ENCODE data around the gene MGAT5B.
"Not testable (repeated sequence)": the region's sequence is repeated elsewhere in the genome, so short reads cannot be mapped to it uniquely, and the experiment has no call there.

The MGAT5B gene

GRCh38 chr17:76849160-76849559 is 19.0 kb upstream of the MGAT5B start:
- not testable (repeated sequence) for DNase-seq

GRCh38 chr17:76852843-76853242 is 15.4 kb upstream of the MGAT5B start:
- no peak for DNase-seq

GRCh38 chr17:76855105-76855504 is 13.1 kb upstream of the MGAT5B start:
- no peak for DNase-seq

GRCh38 chr17:76862079-76862478 is 6.1 kb upstream of the MGAT5B start:
- DNase-seq: no peak

DNA sequence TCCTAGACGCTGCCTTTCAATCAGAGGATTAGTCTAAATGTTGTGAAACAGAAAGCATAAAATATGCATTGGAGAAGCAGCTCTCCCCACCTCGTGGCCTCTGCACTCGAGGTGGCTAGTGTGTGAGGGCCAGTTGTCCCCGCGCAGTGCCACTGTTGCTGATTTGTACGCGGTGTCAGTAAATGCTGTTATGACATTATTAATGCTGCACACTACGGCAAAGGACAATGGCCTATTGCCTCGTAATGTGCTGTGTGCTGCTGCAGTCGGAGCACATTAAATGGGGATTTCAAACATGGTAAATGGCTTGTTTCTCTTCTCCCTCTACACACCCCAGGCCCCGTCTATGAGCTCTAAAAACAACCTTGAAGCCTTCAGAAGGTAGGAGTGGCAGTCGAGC is 5.7 kb upstream of the MGAT5B start:
- no peak for DNase-seq

DNA sequence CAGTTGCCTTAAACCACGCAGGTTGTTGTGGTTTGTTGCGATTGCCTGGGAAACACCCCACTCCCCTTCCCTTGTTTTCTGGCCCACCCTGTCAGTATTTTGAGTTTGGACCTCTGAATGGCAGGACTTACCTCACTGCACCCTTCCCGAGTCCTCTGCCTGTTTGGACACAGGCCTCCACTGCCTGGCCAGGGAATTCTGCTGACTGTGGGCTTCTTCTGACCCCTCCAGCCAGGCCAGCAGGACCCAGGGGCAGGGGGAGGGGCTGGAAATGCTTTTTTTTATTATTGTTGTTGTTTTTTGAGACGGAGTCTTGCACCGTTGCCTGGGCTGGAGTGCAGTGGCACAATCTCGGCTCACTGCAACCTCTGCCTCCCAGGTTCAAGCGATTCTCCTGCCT is 4.2 kb upstream of the MGAT5B start:
- no peak for DNase-seq

DNA sequence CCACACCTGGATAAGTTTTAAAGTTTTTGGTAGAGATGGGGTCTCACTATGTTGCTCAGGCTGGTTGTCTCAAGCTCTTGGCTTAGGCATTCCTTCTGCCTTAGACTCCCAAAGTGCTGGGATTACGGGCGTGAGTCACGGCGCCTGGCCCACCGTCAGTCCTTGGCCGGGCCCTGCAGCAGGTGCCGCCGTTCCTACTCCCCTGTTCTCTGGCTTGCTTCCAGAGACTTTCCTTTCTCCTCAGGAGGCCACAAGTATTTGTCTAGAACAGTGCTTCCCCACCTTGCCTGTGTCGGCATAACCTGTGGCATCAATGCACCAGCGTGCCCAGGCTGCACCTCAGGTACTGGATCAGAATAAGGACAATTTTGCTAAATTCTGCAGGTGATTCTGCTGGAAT is 3.0 kb upstream of the MGAT5B start:
- no peak for DNase-seq

GRCh38 chr17:76866203-76866602 is 2.0 kb upstream of the MGAT5B start:
- no peak for DNase-seq

- DNase-seq: no peak
These were observed 1.2 kb upstream of the MGAT5B start for GRCh38 chr17:76866774-76867577.

GRCh38 chr17:76867578-76868175 is 527 bp upstream of the MGAT5B start:
- DNase-seq: no peak

DNA sequence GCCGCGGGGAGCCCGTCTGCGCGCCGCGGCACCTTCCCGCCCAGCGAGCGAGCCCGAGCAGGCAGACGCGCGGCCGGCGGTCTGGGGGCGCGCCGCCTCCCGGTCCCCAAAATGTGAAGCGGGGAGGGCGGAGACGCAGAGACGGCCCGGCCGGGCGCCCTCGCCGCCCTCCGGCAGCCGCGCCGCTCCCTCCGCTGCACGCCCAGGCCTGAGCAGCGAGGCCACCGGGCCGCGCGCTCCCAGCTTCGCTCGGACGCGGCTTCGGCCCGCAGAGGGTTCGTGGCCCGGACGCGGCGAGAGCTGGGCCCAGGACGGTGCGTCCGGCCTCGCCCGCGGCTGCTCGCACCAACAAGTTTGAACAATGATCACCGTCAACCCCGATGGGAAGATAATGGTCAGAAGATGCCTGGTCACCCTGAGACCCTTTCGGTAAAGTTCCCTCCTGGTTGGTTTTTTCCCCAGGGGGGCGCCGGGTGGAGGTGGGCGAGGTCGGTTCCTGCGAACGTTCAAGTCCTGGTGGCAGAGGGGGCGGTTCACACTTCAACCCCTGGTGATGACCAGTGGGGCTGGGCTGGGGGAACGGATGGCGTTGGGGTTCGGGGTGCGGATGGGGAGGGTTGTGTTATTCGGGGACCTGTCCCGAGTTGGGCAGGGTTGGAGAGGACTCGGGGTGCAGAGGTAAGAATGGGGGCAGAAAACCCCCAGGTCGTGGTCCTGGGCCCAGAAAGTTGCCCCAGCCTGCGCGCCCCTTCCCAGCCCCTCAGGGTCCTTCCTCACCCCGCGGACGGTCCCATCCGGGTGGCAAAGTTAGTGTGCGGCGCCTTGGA is 678 bp downstream of the MGAT5B start:
- DNase-seq: no peak

DNA sequence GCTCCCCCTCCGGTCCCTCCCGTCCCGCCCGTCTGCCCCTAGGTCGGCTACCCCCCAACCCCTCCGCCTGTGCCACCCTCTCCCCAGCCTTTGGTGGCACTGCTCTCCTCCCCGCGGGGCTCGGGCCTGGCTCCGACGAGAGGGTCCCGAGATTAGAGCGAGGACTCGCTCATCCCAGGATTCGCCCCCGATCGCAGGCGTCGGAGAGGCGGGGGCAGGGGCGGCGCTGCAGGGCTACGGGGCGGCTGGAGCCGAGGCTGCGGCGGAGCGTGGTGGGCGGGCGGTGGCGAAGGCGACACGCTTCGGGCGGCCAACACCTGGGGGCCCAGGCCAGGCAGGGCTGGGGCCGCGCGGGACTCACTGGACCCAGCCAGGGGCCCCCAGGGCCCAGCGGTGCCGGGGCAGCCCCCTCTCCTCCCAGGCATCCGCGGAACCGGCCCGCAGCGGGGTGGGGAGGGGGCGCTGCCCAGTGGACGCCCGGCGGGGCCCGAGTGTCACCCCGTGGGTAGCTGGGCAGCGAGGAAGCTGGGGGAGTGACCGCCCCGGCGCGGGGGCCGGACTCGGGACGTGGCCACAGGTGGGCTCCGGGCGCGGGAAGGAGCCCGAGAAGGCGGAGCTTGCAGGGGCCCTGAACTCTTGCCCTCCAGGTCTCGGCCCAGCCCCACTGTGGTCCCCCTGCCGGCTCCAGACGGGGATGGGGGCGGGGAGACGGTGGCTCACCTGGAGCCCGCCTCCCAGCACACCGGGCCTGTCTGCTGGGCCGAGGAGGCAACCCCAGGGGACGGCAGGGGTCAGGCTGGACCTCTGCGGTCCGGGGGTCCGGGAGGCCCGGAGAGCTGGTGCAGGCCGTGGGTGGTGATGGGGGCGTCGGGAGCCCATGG is 1.5 kb downstream of the MGAT5B start:
- DNase-seq: no peak

- no peak for DNase-seq
These were observed 2.1 kb downstream of the MGAT5B start for GRCh38 chr17:76870377-76870714.

GRCh38 chr17:76871668-76872067 is 3.5 kb downstream of the MGAT5B start:
- no peak for DNase-seq

- no peak for DNase-seq
These were observed 4.1 kb downstream of the MGAT5B start for GRCh38 chr17:76872221-76872873.

GRCh38 chr17:76872874-76873221 is 4.6 kb downstream of the MGAT5B start:
- no peak for DNase-seq

DNA sequence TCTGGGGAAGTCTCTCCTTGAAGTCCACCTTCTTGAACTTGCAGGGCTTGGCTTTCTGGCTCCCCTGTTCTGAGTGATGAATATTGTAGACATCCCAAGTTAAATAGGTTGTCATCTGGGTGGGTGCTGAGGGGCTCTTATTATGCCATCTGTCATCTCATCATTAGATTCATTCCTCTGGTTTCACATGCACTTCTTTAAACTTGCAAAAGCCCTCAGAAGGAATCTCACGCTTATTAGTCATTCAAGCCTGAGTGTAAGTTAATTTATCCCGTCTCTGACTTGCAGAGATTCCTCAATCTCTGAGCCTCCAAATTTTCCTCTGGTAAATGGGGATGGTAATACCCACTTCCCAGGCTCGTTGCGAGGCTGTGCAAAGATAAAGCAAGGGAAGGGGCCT is 5.7 kb downstream of the MGAT5B start:
- DNase-seq: peak; percentile 87

DNA sequence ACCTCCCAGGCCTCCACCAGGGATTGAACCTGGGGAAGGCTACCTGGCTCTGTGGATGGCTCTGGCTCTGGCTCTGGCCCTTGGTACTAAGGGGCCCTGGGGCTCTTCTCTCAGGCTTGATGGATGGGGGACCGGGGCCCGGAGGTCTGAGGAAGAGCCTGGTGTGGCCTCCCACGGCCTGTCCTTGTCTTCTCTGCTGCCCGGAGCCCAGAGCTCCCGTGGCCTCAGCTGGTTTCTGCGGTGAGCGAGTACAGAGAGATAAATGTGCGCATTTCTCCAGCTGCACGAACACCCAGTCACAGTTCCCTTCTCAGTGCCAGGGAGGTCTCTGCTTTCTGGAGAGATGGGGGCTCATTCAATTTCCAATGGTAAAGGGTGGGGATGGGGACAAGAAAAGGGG is 9.2 kb downstream of the MGAT5B start:
- no peak for DNase-seq

- DNase-seq: no peak
These were observed 10.4 kb downstream of the MGAT5B start for GRCh38 chr17:76878568-76878967.

DNA sequence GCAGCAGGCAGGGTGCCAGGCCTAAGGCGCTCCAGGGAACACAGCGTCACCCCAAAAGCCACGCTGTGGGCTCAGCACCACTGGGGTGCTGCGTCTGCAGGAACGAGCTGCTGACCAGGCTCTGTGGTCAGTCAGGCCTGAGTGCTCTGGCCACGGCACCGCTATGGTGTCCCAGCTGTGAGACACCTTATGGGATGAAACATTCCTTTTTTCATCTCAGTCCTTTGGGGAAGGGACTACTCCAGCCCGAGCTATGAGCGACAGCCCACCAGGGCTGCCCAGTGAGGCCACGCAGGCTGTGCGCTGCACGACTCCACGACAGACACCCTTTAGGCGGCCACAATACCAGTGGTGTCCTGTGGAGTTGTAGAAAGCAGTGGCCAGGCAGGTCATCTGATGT is 11.1 kb downstream of the MGAT5B start:
- no peak for DNase-seq

GRCh38 chr17:76879691-76880090 is 11.5 kb downstream of the MGAT5B start:
- no peak for DNase-seq

GRCh38 chr17:76880268-76880667 is 12.1 kb downstream of the MGAT5B start:
- DNase-seq: no peak

DNA sequence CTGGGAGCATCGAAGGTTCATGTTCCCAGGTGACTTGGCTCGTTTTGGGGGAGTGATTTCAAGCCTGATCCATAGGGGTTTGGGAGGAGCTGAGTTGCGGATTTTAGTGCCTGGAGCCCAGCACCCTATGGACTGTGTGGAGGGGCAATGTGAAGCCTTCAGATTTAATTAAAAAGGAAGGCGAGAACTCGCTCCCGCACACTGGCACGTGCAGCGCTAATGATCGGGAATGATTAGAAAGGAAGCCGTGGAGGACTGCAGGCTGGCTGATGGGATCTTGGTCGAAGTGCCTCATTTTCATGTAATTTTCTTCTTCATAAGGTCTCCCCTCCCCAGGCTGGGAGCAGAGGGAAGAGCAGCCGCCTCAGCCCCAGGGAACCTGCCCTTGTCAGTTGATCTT is 12.8 kb downstream of the MGAT5B start:
- DNase-seq: no peak

Measured in NCI-H524 treated with DMSO at 0.1 percent for 48 hours (cell line).